GM18951 (cell line): Measurements from ENCODE around the gene TIMP4.

Experiments
- POLR2A ChIP-seq: IDR thresholded peaks from 4 replicates; pipeline ENCODE4 v1.6.1; 2011; ENCODE audit warnings: mild to moderate bottlenecking; ENCODE audit not compliant: insufficient read length, insufficient read depth; ENCODE audit errors: extremely low read depth
- in situ Hi-C: fragments of 300-500 bp; cut with MboI; formaldehyde crosslinking; loops from one replicate; pipeline ENCODE4 v1.12.0; 2022; ENCODE audit warnings: low sequenced_read_pairs, mixed read lengths, inconsistent platforms; ENCODE audit not compliant: unreplicated experiment

Gene TIMP4

DNA sequence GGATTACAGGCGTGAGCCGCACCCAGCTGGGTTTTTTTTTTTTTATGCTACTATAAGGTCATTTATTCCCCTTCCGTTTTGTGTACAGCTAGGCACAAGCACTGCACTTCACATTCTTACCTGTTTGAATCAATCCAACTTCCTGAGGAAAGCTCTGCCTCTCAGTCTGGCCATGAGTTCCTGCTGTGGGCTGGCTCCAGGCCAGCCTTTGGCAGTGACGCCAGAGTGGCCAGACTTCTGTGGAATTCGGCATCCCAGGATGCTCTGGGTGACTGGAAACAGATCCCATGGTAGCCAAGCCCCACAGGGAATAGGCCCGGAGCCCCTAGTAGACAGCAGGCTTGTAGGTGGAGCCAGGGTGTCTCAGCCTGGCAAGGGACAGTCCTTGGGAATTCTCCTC lies 21.5 kb upstream of the TIMP4 start:
- TF ChIP-seq POLR2A = no peak
- in situ Hi-C loops = no loop called here

DNA sequence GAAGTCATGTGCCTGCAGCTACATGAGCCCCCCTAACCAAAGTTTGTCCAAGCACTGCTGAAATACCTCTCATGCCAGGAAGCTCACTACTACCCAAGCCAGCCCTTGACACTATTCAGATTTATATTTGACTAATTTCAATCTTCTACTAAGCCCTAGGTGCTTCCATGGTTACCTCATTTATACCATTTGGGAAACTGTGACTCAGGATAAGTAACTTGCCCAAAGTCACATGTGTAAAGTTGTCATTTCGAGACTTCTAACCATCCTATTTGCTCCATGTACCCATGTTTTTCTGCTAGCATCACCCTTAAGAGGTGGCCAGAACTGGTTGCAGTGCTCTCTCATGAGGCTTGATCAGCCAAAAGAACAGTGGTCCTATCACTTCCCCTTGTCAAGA lies 20.7 kb upstream of the TIMP4 start:
- in situ Hi-C loops = no loop called here
- TF ChIP-seq POLR2A = no peak

DNA sequence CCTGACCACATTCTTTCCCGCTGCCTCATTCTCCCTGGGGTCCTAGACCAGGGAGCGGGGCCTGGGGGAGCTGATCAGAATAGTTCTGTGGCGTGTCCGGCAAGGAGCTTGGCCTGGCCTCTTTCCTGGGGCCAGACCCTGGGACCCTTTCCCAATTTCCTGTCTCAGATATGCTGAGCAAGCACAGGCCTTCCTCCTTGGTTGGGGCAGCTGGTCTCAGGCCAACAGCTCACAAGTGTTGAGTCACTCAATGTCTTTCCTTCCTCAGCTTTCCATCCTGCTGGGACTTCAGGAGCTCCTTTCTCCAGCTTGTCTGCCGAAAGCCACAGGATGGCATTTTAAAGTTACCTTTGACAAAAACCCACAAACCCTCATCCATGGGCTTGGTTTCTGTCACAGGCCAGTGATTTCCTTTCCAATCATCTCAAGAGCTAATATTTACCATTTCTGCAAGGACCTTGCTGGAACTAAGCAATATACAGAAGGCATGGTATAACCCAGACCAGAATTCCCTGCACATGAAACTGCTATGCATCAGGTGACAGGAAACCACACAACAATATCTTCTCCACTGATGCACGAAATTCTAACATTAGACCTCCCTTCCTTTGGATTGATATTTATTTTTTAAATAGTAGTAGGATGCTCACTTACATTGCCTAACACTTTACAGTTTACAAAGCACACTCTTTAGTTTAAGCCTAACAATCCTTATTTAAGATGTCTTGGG lies 19.5 kb upstream of the TIMP4 start:
- in situ Hi-C loops = no loop called here

DNA sequence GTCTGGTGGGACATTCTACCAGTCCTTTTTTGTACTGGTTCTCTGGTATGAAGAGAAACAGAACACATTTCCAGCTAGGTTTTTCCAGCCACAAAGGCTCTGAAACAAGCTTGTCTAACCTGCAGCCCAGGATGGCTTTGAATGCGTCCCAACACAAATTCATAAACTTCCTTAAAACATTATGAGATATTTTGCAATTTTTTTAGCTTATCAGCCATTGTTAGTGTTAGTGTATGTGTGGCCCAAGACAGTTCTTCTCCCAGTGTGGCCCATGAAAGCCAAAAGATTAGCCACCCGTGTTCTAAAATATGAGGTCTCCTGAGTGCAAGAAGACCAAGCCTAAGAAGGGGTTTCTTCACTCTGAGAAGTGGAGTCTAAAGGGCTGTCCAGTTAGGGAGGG lies 18.4 kb upstream of the TIMP4 start:
- TF ChIP-seq POLR2A = no peak
- in situ Hi-C loops = no loop called here

More for the DNA sequence above, 19.5 kb upstream of the TIMP4 start:
- TF ChIP-seq POLR2A = no peak

DNA sequence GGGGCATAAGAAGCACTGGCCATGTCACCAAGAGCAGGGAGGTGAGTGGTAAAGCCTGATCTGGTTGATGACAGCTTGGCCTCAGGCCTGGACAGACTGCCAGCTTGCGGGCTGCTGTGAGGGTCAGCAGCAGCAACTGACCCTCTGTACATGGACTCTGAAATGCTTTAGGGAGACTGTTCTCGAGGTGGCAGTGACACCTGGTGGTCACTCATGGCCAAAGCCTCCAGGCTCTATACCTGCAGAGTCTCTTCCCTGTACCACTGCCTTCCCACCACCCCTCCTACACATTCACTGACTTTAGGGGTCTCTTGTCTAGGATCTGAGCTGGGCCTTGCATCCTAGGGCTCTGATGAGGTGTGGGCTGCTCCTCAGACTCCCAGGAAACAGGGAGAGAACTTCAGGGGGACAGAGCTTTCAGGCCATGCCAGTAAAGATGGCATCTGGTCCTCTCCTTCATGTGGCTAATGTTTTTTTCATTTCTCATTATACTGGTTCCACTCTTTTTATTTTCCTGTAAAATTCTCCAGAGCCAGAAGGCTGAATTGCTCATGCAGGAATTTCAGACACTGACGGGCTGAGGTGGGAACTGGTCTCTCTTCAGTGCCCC lies 17.2 kb upstream of the TIMP4 start:
- in situ Hi-C loops = no loop called here
- no peak for TF ChIP-seq POLR2A

DNA sequence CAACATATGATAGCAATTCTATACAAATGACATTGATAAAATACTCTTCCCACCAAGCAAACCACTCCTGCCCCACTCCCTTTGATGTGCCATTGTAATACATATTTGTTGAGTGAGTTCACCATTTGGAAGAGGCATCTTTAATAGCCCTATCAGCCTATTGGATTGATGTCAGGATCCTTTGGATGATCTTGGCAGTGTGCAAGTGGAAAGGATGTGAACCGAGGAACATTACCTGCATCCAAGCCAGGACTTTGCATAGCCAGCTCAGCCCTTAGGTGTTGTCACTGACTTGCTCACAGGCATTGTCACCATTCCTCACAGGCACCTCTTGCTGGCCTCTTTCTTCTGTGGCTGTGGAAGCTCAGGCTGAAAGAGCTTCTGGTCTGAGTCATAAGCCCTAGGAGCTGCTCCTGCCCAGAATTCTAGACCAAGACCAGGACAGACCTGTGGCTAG lies 16.5 kb upstream of the TIMP4 start:
- no peak for TF ChIP-seq POLR2A
- in situ Hi-C loops = no loop called here

DNA sequence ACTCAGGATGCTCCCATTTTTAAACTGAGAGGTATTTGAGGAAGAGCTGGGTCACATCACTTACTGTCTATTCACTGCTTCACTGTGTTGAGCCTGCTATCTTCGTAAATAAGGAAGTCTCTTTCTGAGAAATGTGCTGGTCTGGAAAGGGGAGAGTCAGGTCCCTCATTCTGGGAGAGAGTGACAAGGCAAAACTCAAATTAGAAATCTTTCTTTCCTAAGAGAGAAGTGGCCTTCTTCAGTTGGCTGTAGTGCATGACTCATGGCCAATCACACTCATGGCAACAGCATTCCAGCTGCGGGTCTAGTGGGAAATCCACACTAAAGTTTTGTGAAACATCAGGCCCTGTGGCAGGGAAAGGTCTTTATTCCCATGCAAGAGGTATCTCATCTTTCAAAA lies 11.5 kb upstream of the TIMP4 start:
- TF ChIP-seq POLR2A = no peak
- in situ Hi-C loops = no loop called here

DNA sequence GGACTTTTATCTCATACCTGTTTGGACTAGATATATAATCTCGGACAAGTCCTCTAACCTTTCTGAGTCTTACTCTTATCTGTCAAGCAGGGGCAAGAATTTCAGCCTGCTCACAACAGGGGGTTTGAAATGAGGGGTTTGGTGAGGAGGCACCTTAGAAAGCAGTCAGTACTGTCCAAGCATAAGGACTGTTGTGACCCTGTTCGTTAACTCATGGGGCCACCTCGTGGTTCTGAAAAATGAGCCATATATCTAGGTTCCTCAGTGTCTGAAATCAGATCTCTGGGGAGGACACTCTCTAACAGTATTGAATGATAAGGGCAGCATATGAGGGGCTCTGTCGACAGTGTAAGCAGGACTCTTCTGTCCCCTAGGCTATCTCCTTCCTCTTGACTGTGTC lies 7.2 kb upstream of the TIMP4 start:
- in situ Hi-C loops = no loop called here

DNA sequence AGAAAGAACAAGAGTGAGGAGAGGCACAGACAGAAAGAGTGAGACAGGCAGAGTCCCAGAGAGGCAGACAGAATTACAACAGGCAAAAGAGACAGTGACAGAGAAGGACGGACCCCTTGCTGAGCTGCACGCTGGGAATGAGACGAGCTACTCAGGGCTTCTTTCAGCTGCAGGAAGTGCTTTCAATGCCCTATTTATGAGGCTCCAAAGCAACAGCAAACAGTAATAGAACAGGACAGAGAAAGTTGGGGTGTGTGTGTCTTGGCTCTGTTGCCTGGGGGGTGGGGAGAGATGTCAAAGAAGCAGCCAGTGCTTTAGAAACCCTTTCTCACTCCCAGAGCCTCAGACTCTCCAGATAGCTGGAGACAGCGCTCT lies 502 bp upstream of the TIMP4 start:
- in situ Hi-C loops = no loop called here
- TF ChIP-seq POLR2A = no peak

More for the DNA sequence above, 7.2 kb upstream of the TIMP4 start:
- no peak for TF ChIP-seq POLR2A

DNA sequence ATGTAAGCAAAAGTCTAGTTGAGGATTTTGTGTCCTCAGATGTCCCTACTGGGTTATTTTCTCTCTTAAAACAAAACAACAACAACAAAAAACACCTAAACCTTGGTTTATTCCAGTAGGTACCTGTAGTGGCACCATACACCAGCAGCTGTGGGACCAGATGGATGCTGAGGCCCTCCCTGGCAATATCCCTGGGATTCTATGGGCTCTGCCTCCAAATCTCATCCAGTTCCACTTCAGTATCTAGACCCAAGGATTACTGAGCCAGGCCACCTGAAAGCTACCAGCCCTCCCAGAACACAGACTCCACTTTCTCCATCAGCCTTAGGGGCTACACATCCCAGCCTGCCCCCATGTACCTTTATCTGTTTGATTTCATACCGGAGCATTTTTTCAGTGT lies 1.7 kb downstream of the TIMP4 start:
- in situ Hi-C loops = no loop called here

DNA sequence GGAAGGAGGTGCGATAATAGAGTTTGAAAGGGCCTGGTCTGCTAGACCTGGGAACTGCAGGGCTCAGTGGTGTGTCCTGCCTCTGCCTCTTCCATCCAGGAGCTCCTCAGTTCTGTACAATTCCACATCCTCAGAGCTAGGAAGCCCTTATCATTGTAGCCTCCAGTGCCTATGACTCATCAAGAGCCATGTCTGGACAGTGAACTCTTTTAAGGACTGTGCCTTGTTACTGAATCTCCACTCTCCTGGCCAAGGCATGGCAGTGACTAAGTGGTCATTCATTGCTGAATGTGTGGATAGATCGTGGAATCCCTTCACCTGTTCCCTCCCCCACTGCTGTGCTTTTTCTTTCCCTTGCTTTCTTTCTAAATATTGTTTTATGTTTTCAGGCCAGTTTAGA lies 2.9 kb downstream of the TIMP4 start:
- no peak for TF ChIP-seq POLR2A
- in situ Hi-C loops = no loop called here

More for the DNA sequence above, 1.7 kb downstream of the TIMP4 start:
- TF ChIP-seq POLR2A = no peak

DNA sequence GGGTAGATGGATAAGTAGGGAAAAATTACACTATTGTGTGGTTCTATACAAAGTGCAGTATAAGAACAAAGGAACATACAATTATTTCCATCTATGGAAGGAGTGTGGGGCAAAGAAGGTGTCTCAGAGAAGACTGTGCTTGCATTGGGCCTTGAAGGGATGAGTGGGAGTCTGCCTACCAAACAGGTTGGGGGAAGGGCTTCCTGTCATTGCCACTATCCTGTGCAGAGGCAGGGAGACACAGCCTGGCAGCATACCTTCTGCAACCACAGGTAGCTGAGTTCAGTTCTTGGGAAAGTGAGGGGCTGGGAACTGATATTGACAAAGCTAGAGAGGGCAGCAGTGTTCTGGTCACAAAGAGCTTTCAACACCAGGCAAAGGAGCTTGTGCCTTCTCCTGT lies 3.4 kb downstream of the TIMP4 start:
- in situ Hi-C loops = no loop called here

DNA sequence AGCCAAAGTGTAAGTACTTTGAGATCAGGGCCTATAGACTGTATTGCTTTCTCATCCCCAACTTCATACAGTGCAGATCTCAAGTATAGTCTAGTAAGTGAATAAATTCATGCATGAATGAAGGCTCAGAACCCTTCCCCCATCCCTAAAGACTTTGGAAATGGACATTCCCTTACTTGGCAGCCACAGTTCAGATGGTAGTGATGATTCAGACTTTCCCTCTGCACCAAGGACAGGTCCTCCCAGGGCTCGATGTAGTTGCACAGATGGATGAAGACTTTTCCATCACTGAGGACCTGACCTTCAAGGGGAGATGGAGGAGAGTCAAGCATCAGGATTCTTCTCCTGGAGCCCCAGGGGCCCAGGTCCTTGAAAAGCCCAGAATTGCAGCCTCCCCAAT lies 4.6 kb downstream of the TIMP4 start:
- in situ Hi-C loops = no loop called here
- TF ChIP-seq POLR2A = no peak

More for the DNA sequence above, 3.4 kb downstream of the TIMP4 start:
- TF ChIP-seq POLR2A = no peak

DNA sequence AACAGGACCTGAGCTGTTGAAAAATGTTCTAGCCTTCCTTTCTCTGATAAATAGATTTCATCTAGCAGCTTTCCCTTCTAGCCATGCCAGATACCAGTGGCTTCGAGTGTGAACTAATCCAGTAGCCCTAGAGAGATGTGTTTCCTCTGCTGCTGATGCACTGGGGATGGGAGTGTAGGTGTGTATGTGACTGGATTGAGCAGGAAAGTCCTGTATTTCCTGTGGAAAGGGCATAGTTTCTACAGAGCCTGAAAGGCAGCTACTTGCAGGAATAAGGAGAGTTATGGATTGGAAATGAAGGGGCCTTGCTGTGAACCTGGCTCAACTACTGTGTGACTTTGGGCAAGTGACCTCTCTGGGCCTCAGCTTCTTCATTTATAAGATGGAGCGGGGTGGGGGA lies 8.6 kb downstream of the TIMP4 start:
- no peak for TF ChIP-seq POLR2A
- in situ Hi-C loops = no loop called here

DNA sequence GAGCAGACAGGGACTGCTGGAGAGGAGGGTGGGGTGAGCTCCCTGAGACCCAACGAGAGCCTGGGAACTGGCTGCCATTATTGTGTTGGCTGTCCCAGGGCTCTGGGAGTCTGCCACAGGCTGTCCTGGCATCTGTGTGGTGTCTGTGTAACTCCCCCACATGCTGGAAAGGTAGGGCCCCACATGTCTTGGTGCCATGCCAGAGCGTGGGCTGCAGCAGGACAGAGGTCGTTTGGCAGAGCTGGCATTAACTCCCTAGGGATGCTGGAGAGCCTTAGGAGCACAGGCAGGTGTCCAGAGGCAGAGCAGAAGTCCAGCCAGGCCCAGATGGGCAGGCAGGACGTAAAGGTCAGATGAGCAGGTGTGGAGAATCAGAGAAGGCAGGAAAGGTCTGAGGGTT lies 9.7 kb downstream of the TIMP4 start:
- no peak for TF ChIP-seq POLR2A
- in situ Hi-C loops = loop anchor here (25.0 kb wide), 1 partner anchor 563 kb away; no protein-coding TSS in a partner anchor
